Naive B cell (primary cell): Measurements from ENCODE around the gene IWS1. TPM values are rescaled to one million over a fixed set of nuclear protein-coding genes. Genes with fewer than 3 reads are reported as not detected.
"Not testable (repeated sequence)": the region's sequence is repeated elsewhere in the genome, so short reads cannot be mapped to it uniquely, and the experiment has no call there.

Source experiments
- ATAC-seq, 2 donors: fragments of 150-1000 bp; cut with Tn5 transposase; 2 replicates each; pipeline ENCODE4 v1.10.0; 2021; ENCODE audit warnings: low read depth in 2 of 2, mild to moderate bottlenecking in 2 of 2, moderate library complexity in 2 of 2
- DNase-seq: peaks from one replicate; pipeline ENCODE4 v3.0.0; 2022
- H3K27ac Mint-ChIP-seq, 6 donors: one replicate each; pipeline ENCODE4 v1.8.0; 2020 to 2022; ENCODE audit warnings: mild to moderate bottlenecking in 6 of 6, mixed read lengths in 6 of 6, moderate library complexity in 5 of 6, inconsistent platforms in 2 of 6
- H3K27me3 Mint-ChIP-seq, 3 donors: one replicate each; pipeline ENCODE4 v1.8.0; 2021 to 2022; ENCODE audit warnings: mixed read lengths in 3 of 3, mild to moderate bottlenecking in 1 of 3
- H3K36me3 Mint-ChIP-seq, 2 donors: one replicate each; pipeline ENCODE4 v1.8.0; 2020 to 2022; ENCODE audit warnings: mixed read lengths in 2 of 2, inconsistent platforms in 1 of 2, mild to moderate bottlenecking in 1 of 2
- H3K4me1 Mint-ChIP-seq, 3 donors: one replicate each; pipeline ENCODE4 v1.8.0; 2020 to 2022; ENCODE audit warnings: mixed read lengths in 3 of 3, inconsistent platforms in 1 of 3, mild to moderate bottlenecking in 1 of 3, moderate library complexity in 1 of 3
- H3K4me3 Mint-ChIP-seq, 8 donors: one replicate each; pipeline ENCODE4 v1.8.0; 2020 to 2022; ENCODE audit warnings: mild to moderate bottlenecking in 8 of 8, mixed read lengths in 8 of 8, moderate library complexity in 8 of 8, inconsistent platforms in 2 of 8
- H3K9me3 Mint-ChIP-seq, 7 donors: one replicate each; pipeline ENCODE4 v1.8.0; 2020 to 2022; ENCODE audit warnings: mixed read lengths in 7 of 7, mild to moderate bottlenecking in 5 of 7, inconsistent platforms in 2 of 7, moderate library complexity in 1 of 7
- polyA plus RNA-seq, 6 donors: library from polyadenylated mRNA; unstranded; fragments of 300-500 nt; fragmentation: Illumina TruSeq; gene quantifications; one replicate each; pipeline ENCODE4 v1.2.3, GENCODE V29; 2021; ENCODE audit warnings: low read depth in 6 of 6

The IWS1 gene
- polyA plus RNA-seq, 6 donors from 2014 or later, result 5.3 to 43.9 (median 19.1) TPM

DNA sequence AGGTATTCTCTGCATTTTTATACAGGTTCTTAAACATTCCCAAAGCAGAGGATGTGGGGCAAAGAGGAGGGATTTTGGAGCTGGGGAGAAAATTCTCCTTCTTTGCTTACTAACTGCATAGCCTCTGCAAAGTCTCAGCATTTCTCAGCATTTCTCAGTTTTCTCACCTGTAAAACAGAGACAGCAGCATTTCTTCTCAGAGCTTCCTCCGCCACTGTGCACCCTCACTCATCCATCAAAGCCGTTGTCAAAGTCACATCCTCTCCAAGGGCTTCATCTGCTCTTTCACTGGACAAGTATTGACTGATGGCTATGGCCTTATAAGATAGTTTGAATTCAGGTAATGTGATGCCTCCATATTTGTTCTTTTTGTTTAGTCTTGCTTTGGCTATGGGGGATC lies 26.6 kb upstream of the IWS1 start:
- Mint-ChIP-seq H3K36me3 (peaks cover 8 to 23% of the 10 kb centered on the region in 2 donors), H3K4me3 (no peak overlapping the region), H3K27ac (peak overlapping the region in 2 of 6 donors; percentile 23 to 41), H3K4me1 (peaks cover 0 to 4% (median 0%) of the 10 kb centered on the region in 3 donors), H3K9me3 (peaks cover 4 to 31% (median 21%) of the 10 kb centered on the region in 7 donors), H3K27me3 (peaks cover 28 to 35% (median 29%) of the 10 kb centered on the region in 3 donors)
- DNase-seq, result no peak
- no peak for ATAC-seq

GRCh38 chr2:127552336-127552735 lies 26.0 kb upstream of the IWS1 start:
- peak overlapping the region in 1 of 6 donors; percentile 85 for H3K27ac Mint-ChIP-seq
- peaks cover 4 to 26% (median 16%) of the 10 kb centered on the region in 7 donors for H3K9me3 Mint-ChIP-seq
- peaks cover 24 to 38% (median 24%) of the 10 kb centered on the region in 3 donors for H3K27me3 Mint-ChIP-seq
- DNase-seq (no peak), ATAC-seq (no peak)
- peaks cover 7 to 21% of the 10 kb centered on the region in 2 donors for H3K36me3 Mint-ChIP-seq
- peaks cover 0 to 4% (median 0%) of the 10 kb centered on the region in 3 donors for H3K4me1 Mint-ChIP-seq
- no peak overlapping the region for H3K4me3 Mint-ChIP-seq

DNA sequence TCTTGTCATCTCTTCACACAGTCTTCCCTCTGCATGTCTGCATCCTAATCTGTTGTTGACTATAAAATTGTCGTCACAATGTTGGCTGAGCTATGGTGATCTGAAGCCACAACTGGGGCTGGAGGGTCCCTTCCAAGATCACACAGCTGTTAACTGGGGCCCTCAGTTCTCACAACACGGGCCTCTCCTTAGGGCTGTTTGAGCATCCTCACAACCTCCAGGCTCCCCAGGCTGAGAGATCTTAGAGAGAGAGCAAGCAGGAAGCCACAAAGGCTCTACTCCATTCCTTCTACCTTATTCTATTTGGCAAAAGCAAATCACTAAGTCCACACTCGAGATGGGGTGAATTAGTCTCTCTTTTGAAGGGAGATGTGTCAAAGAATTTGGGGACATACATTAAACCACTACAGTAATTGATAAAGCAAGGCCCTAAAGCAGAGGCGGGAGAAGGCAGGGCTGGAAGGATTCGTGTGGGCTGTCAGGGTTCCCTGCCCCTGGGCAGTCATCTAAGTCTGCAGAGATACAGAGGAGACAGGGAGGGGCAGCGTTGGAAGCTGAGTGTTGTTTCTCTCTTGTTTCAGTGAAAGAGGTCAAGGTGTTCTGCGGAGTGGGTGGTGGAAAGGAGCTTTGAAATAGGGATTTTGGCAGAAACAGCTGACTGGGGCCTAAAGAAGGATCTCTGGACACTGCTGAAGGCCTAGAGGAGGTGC lies 25.1 kb upstream of the IWS1 start:
- peaks cover 22 to 47% (median 26%) of the 10 kb centered on the region in 3 donors for H3K27me3 Mint-ChIP-seq
- DNase-seq (no peak), ATAC-seq (no peak)
- peaks cover 0 to 5% (median 4%) of the 10 kb centered on the region in 3 donors for H3K4me1 Mint-ChIP-seq
- H3K36me3 Mint-ChIP-seq, result peaks cover 0 to 11% of the 10 kb centered on the region in 2 donors
- no peak overlapping the region for H3K4me3 Mint-ChIP-seq
- H3K27ac Mint-ChIP-seq, result peak overlapping the region in 1 of 6 donors; percentile 42
- H3K9me3 Mint-ChIP-seq, result peaks cover 5 to 16% (median 10%) of the 10 kb centered on the region in 7 donors

GRCh38 chr2:127546797-127547196 lies 20.5 kb upstream of the IWS1 start:
- peak overlapping the region in 1 of 6 donors; percentile 17 for H3K27ac Mint-ChIP-seq
- no peak for DNase-seq
- peaks cover 0 to 5% (median 0%) of the 10 kb centered on the region in 7 donors for H3K9me3 Mint-ChIP-seq
- H3K4me1 Mint-ChIP-seq, result peaks cover 0 to 5% (median 0%) of the 10 kb centered on the region in 3 donors
- peaks cover 22 to 40% (median 26%) of the 10 kb centered on the region in 3 donors for H3K27me3 Mint-ChIP-seq
- no peak overlapping the region for H3K4me3 Mint-ChIP-seq
- no peak for ATAC-seq
- peaks cover 0 to 7% of the 10 kb centered on the region in 2 donors for H3K36me3 Mint-ChIP-seq

GRCh38 chr2:127545796-127546195 lies 19.5 kb upstream of the IWS1 start:
- no peak overlapping the region for H3K4me3 Mint-ChIP-seq
- H3K27me3 Mint-ChIP-seq, result peaks cover 15 to 31% (median 26%) of the 10 kb centered on the region in 3 donors
- DNase-seq, result no peak
- no peak overlapping the region for H3K27ac Mint-ChIP-seq
- peaks cover 0 to 7% of the 10 kb centered on the region in 2 donors for H3K36me3 Mint-ChIP-seq
- H3K9me3 Mint-ChIP-seq, result peaks cover 0 to 5% (median 0%) of the 10 kb centered on the region in 7 donors
- no peak for ATAC-seq
- H3K4me1 Mint-ChIP-seq, result peaks cover 0 to 5% (median 0%) of the 10 kb centered on the region in 3 donors

DNA sequence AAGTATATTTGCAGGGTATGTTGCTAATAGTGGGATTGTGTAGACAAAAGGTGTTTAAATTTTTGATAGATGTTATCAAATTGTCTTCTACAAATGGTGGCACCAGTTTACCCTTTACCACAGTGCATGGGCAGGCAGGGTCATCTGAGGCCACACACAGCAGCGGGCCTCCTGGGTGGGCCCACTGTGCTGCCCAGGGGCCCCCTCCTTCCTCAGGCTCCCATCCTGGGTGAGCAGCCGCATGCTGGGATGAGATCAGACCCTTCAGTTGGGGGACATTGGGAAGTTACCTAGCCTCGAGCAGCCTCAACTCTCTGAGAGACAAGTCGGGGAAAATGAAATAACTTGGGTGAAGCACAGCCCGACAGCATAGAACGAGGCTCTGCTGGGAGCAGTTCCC lies 18.9 kb upstream of the IWS1 start:
- H3K4me3 Mint-ChIP-seq, result no peak overlapping the region
- no peak overlapping the region for H3K27ac Mint-ChIP-seq
- H3K4me1 Mint-ChIP-seq, result peaks cover 0 to 5% (median 0%) of the 10 kb centered on the region in 3 donors
- peaks cover 11 to 25% (median 21%) of the 10 kb centered on the region in 3 donors for H3K27me3 Mint-ChIP-seq
- ATAC-seq, result no peak
- peaks cover 0 to 5% (median 0%) of the 10 kb centered on the region in 7 donors for H3K9me3 Mint-ChIP-seq
- H3K36me3 Mint-ChIP-seq, result peaks cover 0 to 7% of the 10 kb centered on the region in 2 donors
- DNase-seq, result no peak

GRCh38 chr2:127543013-127543501 lies 16.8 kb upstream of the IWS1 start:
- not testable (repeated sequence) for H3K27ac Mint-ChIP-seq, H3K4me3 Mint-ChIP-seq, H3K9me3 Mint-ChIP-seq, H3K4me1 Mint-ChIP-seq, ATAC-seq, H3K36me3 Mint-ChIP-seq, DNase-seq
- peaks cover 7 to 14% (median 8%) of the 10 kb centered on the region in 3 donors for H3K27me3 Mint-ChIP-seq

DNA sequence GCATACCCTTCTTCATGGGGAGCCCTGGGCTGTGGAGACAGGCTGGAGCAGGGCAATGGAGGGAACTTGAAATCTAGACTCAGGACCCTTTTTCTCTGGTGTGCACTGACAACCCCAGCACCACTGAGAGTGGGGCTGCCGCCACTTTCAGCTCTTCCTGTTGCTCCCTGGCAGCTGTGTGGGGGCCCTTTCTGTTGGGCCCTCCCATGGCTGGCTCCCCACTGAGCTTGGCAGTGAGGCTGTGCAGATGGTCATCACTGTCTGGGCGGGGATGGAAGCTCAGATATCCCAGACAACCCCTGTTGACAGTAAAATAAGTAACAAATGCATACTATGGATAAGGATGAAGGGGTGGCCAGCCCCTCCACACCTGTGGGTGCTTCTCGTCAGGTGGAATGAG lies 15.9 kb upstream of the IWS1 start:
- peaks cover 0 to 5% (median 0%) of the 10 kb centered on the region in 7 donors for H3K9me3 Mint-ChIP-seq
- peaks cover 0 to 5% (median 0%) of the 10 kb centered on the region in 3 donors for H3K4me1 Mint-ChIP-seq
- no peak for ATAC-seq
- H3K27me3 Mint-ChIP-seq, result peaks cover 8 to 18% (median 16%) of the 10 kb centered on the region in 3 donors
- no peak for DNase-seq
- H3K36me3 Mint-ChIP-seq, result no peaks in the 10 kb centered on the region
- H3K27ac Mint-ChIP-seq, result peak overlapping the region in 1 of 6 donors; percentile 12
- no peak overlapping the region for H3K4me3 Mint-ChIP-seq

GRCh38 chr2:127541809-127542208 lies 15.5 kb upstream of the IWS1 start:
- H3K36me3 Mint-ChIP-seq, result no peaks in the 10 kb centered on the region
- DNase-seq (no peak), ATAC-seq (no peak)
- H3K27me3 Mint-ChIP-seq, result peaks cover 6 to 14% (median 13%) of the 10 kb centered on the region in 3 donors
- peaks cover 0 to 2% (median 0%) of the 10 kb centered on the region in 7 donors for H3K9me3 Mint-ChIP-seq
- peaks cover 0 to 2% (median 0%) of the 10 kb centered on the region in 3 donors for H3K4me1 Mint-ChIP-seq
- no peak overlapping the region for H3K4me3 Mint-ChIP-seq
- no peak overlapping the region for H3K27ac Mint-ChIP-seq

DNA sequence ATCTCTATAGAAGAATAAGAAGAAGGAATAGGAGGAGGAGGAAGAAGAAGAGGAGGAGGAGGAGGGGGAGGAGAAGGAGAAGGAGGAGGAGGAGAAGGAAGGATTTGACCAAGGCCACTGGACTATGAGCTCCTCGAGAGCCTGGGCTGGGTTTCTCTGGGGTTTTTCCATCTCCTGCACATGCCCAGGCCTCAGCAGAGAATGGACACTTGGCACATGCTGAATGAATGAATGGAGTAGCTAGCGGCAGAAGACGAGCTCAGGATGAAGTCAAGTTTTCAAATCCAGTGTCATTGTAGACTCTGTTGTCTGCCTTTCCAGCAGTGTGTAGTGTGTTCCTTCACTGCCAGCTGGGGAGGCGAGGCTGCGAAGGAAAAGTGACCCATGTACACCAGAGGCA lies 11.4 kb upstream of the IWS1 start:
- H3K4me1 Mint-ChIP-seq, result no peaks in the 10 kb centered on the region
- no peak overlapping the region for H3K4me3 Mint-ChIP-seq
- no peaks in the 10 kb centered on the region for H3K9me3 Mint-ChIP-seq
- ATAC-seq (no peak), DNase-seq (no peak)
- H3K27me3 Mint-ChIP-seq, result peaks cover 5 to 19% (median 10%) of the 10 kb centered on the region in 3 donors
- H3K36me3 Mint-ChIP-seq, result no peaks in the 10 kb centered on the region
- peak overlapping the region in 1 of 6 donors; percentile 70 for H3K27ac Mint-ChIP-seq

DNA sequence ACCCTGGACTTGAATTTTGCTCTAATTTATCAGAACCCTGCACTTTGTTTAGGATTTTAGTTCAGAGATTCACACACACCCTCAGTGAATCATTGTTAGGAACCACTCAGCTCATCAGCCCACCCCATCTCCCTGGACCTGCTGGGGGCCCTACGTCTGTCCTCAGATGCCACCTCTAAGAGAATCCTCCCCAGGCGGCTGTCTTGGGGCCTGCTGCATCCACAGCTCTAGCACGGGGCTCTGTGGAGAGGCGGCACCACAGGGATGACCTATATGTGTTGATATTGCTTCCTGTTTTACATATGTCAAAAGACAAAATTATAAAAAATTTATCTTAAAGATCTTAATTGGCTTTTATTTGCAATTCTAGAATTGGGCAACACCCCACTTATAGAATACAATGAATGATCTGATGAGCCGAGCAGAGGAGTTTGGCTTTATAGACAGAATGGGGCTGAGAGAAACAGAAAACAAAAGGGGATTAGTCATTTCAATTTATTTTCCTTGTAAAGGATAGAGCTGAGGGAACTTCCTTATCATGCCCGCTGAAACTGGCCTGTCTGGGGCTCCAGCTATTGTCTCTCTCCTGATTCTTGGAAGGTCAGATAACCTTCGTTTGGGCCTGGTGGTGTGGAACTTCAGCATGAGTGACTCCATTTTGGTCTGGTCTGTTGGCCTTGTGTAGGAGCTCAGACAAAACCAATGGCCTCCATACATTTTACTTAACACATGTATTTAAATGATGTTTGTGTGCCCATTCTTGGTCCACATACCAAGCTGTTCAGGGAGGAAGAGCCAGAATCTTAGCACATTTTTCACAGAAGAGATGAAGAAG lies 10.6 kb upstream of the IWS1 start:
- no peaks in the 10 kb centered on the region for H3K36me3 Mint-ChIP-seq
- ATAC-seq (no peak), DNase-seq (no peak)
- H3K27me3 Mint-ChIP-seq, result peaks cover 5 to 19% (median 10%) of the 10 kb centered on the region in 3 donors
- H3K4me3 Mint-ChIP-seq, result no peak overlapping the region
- H3K27ac Mint-ChIP-seq, result peak overlapping the region in 1 of 6 donors; percentile 60
- no peaks in the 10 kb centered on the region for H3K9me3 Mint-ChIP-seq
- no peaks in the 10 kb centered on the region for H3K4me1 Mint-ChIP-seq

DNA sequence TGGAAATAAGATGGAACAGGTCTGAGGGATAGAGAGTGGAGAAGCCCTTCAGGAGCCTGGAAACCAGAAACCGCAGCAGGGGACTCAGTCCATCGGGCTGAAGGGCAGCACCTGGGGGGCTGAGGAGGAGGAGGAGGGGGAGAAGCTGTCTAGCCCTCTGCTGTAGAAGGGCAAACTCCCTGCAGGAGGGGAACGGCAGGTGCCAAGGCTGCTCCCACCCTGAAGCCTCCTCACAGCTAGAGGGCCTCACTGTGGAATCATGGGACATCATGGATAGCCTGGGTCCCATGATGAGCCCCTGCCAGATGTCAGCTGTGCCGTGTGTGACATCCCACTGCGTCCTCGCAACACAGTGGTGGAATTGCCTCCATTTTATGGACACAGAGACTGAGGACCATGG lies 9.6 kb upstream of the IWS1 start:
- Mint-ChIP-seq H3K27me3 (peaks cover 5 to 19% (median 10%) of the 10 kb centered on the region in 3 donors), H3K27ac (no peak overlapping the region), H3K4me1 (no peaks in the 10 kb centered on the region), H3K9me3 (no peaks in the 10 kb centered on the region), H3K4me3 (peak overlapping the region in 1 of 8 donors; percentile 6), H3K36me3 (no peaks in the 10 kb centered on the region)
- DNase-seq (no peak), ATAC-seq (no peak)

GRCh38 chr2:127535422-127535901 lies 9.2 kb upstream of the IWS1 start, which contains the start of gene MYO7B:
MYO7B (plus strand) TSS chr2:127535683; CDS start chr2:127559723, 24,040 bp downstream.
- Mint-ChIP-seq H3K4me3 (peak within 1 kb of the TSS in 1 of 8 donors; percentile 6), H3K27ac (peak within 1 kb of the TSS in 1 of 6 donors; percentile 60), H3K4me1 (no peaks in the 10 kb centered on the region), H3K27me3 (peaks cover 5 to 20% (median 10%) of the 10 kb centered on the region in 3 donors), H3K9me3 (no peaks in the 10 kb centered on the region), H3K36me3 (no peaks in the 10 kb centered on the region)
- DNase-seq (no peak), ATAC-seq (no peak)
